ENCODE data around the gene COMMD8.

DNA sequence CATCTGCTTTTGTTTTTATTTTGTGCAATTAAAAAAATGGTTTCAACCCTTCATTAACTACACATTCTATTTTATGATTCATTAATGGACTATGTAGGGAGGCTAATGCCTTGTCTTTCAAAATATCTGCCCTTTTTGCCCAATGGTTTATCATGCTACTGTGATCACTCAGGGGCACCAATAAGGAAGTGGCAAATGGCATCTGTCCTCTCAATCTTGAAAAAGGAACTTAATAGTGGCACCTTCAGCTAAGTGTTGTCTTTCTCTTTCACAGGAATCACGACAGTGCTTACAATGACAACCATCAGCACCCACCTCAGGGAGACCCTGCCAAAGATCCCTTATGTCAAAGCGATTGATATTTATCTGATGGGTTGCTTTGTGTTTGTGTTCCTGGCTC lies 57.1 kb downstream of the COMMD8 start:
- TF ChIP-seq, protein P1, sequence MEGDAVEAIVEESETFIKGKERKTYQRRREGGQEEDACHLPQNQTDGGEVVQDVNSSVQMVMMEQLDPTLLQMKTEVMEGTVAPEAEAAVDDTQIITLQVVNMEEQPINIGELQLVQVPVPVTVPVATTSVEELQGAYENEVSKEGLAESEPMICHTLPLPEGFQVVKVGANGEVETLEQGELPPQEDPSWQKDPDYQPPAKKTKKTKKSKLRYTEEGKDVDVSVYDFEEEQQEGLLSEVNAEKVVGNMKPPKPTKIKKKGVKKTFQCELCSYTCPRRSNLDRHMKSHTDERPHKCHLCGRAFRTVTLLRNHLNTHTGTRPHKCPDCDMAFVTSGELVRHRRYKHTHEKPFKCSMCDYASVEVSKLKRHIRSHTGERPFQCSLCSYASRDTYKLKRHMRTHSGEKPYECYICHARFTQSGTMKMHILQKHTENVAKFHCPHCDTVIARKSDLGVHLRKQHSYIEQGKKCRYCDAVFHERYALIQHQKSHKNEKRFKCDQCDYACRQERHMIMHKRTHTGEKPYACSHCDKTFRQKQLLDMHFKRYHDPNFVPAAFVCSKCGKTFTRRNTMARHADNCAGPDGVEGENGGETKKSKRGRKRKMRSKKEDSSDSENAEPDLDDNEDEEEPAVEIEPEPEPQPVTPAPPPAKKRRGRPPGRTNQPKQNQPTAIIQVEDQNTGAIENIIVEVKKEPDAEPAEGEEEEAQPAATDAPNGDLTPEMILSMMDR (IDR thresholded peaks at IDR 0.05), result no peak
- no peak for TF ChIP-seq POLR2A (IDR thresholded peaks at IDR 0.05)

Data from heart left ventricle (tissue), 13 donors.